Heart right ventricle (tissue), 16 donors: Measurements from ENCODE around the gene MICAL3. TPM values are rescaled to one million over a fixed set of nuclear protein-coding genes. Genes with fewer than 3 reads are reported as not detected.
A peak's percentile ranks its signal among the peaks of the same experiment; 100 is the strongest.

Experiments used
- ATAC-seq, 8 donors: fragments of 200-7000 bp; cut with Tn5 transposase; one replicate each; pipeline ENCODE4 v1.9.1; 2020; ENCODE audit warnings: mild to moderate bottlenecking in 8 of 8, moderate library complexity in 8 of 8, moderate number of reproducible peaks in 1 of 8
- DNase-seq, 2 donors: peaks; one replicate each; pipeline ENCODE4 v3.0.0-alpha.2; 2020
- H3K27ac ChIP-seq, 10 donors: fragments of 200-600 bp; sonication (generic) in 2 of 10; one replicate each; pipeline versions ENCODE4 v1.5.0 to v1.8.0; 2020 to 2022; ENCODE audit warnings: mild to moderate bottlenecking in 3 of 10
- H3K27me3 ChIP-seq, 7 donors: fragments of 200-600 bp; one replicate each; pipeline ENCODE4 v1.8.0; 2021 to 2022; ENCODE audit warnings: mild to moderate bottlenecking in 2 of 7
- H3K36me3 ChIP-seq, 9 donors: fragments of 200-600 bp; sonication (generic) in 1 of 9; one replicate each; pipeline versions ENCODE4 v1.5.0 to v1.8.0; 2020 to 2022; ENCODE audit warnings: mild to moderate bottlenecking in 2 of 9
- H3K4me1 ChIP-seq, 9 donors: fragments of 200-600 bp; sonication (generic) in 1 of 9; one replicate each; pipeline versions ENCODE4 v1.5.0 to v1.8.0; 2020 to 2022; ENCODE audit warnings: mild to moderate bottlenecking in 4 of 9
- H3K4me3 ChIP-seq, 10 donors: fragments of 200-600 bp; sonication (generic) in 2 of 10; one replicate each; pipeline versions ENCODE4 v1.5.0 to v1.8.0; 2020 to 2022; ENCODE audit warnings: mild to moderate bottlenecking in 7 of 10, moderate library complexity in 2 of 10
- H3K9me3 ChIP-seq, 11 donors: fragments of 200-600 bp in 10 of 11; sonication (generic) in 2 of 11; one replicate each; pipeline versions ENCODE4 v1.5.0 to v1.8.0; 2013 to 2022; ENCODE audit warnings: mild to moderate bottlenecking in 2 of 11, control low read depth in 1 of 11, moderate library complexity in 1 of 11
- CTCF ChIP-seq, 9 donors: fragments of 200-600 bp; sonication (generic) in 2 of 9; IDR thresholded peaks; one replicate each; pipeline versions ENCODE4 v1.5.0 to v1.8.0; 2021 to 2022; ENCODE audit warnings: antibody characterized with exemption in 9 of 9, mild to moderate bottlenecking in 5 of 9, moderate library complexity in 1 of 9
- WGBS, 2 donors: extraction: QIAGEN DNeasy Blood & Tissue Kit; methylation state at CpG; one replicate each; pipeline ENCODE4 v1.1.7; 2013; ENCODE audit warnings: inconsistent platforms in 1 of 2; 5-methylcytosine and 5-hydroxymethylcytosine counted together
- intact Hi-C, 10 donors: fragments of 100-400 bp; cut with DNase I; formaldehyde crosslinking; loops; one replicate each; pipeline versions ENCODE4 v1.11.1 to v1.14.2; 2022
- polyA plus RNA-seq, 2 donors: library from polyadenylated mRNA; stranded (reverse); fragments of 200-250 nt; gene quantifications; one replicate each; pipeline ENCODE4 v1.2.3, GENCODE V29; 2013
- total RNA-seq, 10 donors: library from RNA; stranded (reverse); fragmentation: NEBNext Ultra II Directional in 3 of 10; extraction: Animal tissue kit (Norgen Biotek cat#: 25700) in 3 of 10; gene quantifications; one replicate each; pipeline versions ENCODE4 v1.2.1 to v1.2.4, GENCODE V29; 2021 to 2023
- donor health status: Arrhythmogenic right ventricular cardiomyopathy.
- donor health status: ischemic (EF 13 %, LVEDD 7.1; RV severe dilation, severe dysfunction).
- donor health status: healthy with polysubstance abuse.
- donor health status: DM: no; HTN: yes; CAD: no.
- donor health status: DM: no; HTN: no; CAD: no.
- donor health status: ischemic (EF 25% LVEDD 6.9; RV normal size, moderate dysfunction).
- donor health status: ischemic (EF 25% LVEDD 5.7; RV mildly dilated, moderate dysfunction).
- donor health status: healthy.
- donor health status: DM: yes; HTN: yes; CAD: no.
- donor health status: Ischemic cardiomyopathy.
- donor health status: ischemic (EF 35%, LVEDD 5.7; RV mildly dilated, moderate dysfunction).
- donor health status: nonischemic (EF 11% LVEDD 7.7; RV severe dilation, severe dysfunction).
- donor health status: DM: yes; HTN: yes; CAD: no.
- donor health status: PGD.
- donor health status: ischemic (EF 29% LVEDD 5.4; RV normal size, mild dysfunction).
- donor health status: nonischemic (EF 23%, LVEDD 6.1; RV moderate dilation, normal function).

Gene MICAL3
- total and polyA plus RNA-seq, 12 donors = 13.2 to 137 (median 109) TPM

DNA sequence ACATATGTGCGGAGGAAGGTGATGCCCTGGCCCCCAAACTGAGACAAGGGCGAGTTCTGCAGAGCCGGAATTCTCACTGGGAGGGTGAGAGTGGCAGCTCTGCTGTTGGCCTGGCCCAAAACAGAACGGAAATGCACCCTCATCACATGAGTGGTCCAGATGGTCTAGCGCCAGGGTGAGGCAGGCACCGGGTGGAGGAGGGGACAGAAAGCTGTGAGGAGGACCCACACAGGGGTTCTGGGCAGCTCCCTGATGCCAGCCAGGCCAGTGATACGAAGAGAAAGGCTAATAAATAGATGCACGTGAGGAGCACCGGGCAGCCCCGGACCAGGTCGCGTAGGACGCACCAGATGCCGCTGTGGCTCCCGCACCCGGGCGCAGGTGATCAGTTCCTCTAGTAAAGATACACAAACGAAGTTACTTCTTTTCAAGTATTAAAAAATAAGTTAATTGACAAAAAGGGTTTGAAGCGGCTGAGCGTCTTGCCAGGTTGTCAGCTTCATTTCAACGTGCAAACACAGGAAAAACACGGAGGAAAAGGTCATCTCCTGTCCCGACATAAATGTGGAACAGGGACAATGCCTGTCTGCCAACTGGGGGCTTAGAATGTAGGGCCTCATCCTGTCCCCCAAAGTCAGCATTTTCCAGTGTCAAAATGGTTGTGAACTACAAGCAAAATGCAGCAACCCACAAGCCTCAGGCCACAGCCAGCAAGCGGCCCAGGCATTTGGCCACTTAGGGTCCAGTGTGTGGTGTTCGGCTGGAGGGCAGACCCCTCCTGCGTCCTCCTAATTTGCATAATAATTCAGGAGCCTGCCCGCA, 234.8 kb downstream of the MICAL3 start:
- intact Hi-C loops = loop anchor here in 3 of 10 donors (5.0 to 10.0 kb wide), 4 partner anchors 47 to 225 kb away; partner anchors contain the start of gene SLC25A18 (in 1 of the 3)
- DNase-seq (no peak), ATAC-seq (no peak)
- H3K4me1 ChIP-seq = peaks cover 11 to 30% (median 26%) of the 10 kb centered on the region in 9 donors
- H3K27ac ChIP-seq = no peak overlapping the region
- no peak overlapping the region for H3K4me3 ChIP-seq
- no peaks in the 10 kb centered on the region for H3K27me3 ChIP-seq
- H3K36me3 ChIP-seq = peaks cover 0 to 63% (median 13%) of the 10 kb centered on the region in 9 donors
- TF ChIP-seq CTCF (IDR thresholded peaks at IDR 0.05) = no peak
- no peaks in the 10 kb centered on the region for H3K9me3 ChIP-seq
- WGBS, 2 donors = 90 to 91% methylated on average over 27 of the region's 27 CpGs

- intact Hi-C loops = loop anchor here in 3 of 10 donors (5.0 to 10.0 kb wide), 4 partner anchors 46 to 224 kb away; partner anchors contain the start of gene SLC25A18 (in 1 of the 3)
- peak overlapping the region in 3 of 10 donors; percentile 6 to 90 (median 88) for H3K27ac ChIP-seq
- peaks cover 0 to 57% (median 13%) of the 10 kb centered on the region in 9 donors for H3K36me3 ChIP-seq
- 89 to 92% methylated on average over 32 of the region's 32 CpGs for WGBS, 2 donors
- H3K27me3 ChIP-seq = no peaks in the 10 kb centered on the region
- ATAC-seq = no peak
- no peak overlapping the region for H3K4me3 ChIP-seq
- no peak for TF ChIP-seq CTCF (IDR thresholded peaks at IDR 0.05)
- H3K4me1 ChIP-seq = peaks cover 11 to 30% (median 26%) of the 10 kb centered on the region in 9 donors
- H3K9me3 ChIP-seq = no peaks in the 10 kb centered on the region
- DNase-seq = no peak
Measured at GRCh38 chr22:17788528-17789378, 235.6 kb downstream of the MICAL3 start.

GRCh38 chr22:17787716-17788330, 236.5 kb downstream of the MICAL3 start:
- Histone ChIP-seq H3K9me3 (no peaks in the 10 kb centered on the region), H3K27ac (peak overlapping the region in 9 of 10 donors; percentile 59 to 93 (median 86)), H3K36me3 (peaks cover 0 to 48% (median 13%) of the 10 kb centered on the region in 9 donors), H3K4me1 (peaks cover 11 to 31% (median 26%) of the 10 kb centered on the region in 9 donors), H3K4me3 (no peak overlapping the region), H3K27me3 (no peaks in the 10 kb centered on the region)
- WGBS, 2 donors = 93 to 95% methylated on average over 21 of the region's 21 CpGs
- no peak for ATAC-seq
- intact Hi-C loops = loop anchor here in 3 of 10 donors (2.0 to 10.0 kb wide), 5 partner anchors 45 to 223 kb away; partner anchors contain the start of gene SLC25A18 (in 1 of the 3)
- no peak for DNase-seq
- no peak for TF ChIP-seq CTCF (IDR thresholded peaks at IDR 0.05)
